HG03139 (cell line): ENCODE measurements around the gene BPIFA1.

Source experiments
- ATAC-seq: cut with Tn5 transposase; IDR thresholded peaks from one replicate; pipeline ENCODE4 v1.9.1; 2021; ENCODE audit not compliant: unreplicated experiment

BPIFA1 gene

DNA sequence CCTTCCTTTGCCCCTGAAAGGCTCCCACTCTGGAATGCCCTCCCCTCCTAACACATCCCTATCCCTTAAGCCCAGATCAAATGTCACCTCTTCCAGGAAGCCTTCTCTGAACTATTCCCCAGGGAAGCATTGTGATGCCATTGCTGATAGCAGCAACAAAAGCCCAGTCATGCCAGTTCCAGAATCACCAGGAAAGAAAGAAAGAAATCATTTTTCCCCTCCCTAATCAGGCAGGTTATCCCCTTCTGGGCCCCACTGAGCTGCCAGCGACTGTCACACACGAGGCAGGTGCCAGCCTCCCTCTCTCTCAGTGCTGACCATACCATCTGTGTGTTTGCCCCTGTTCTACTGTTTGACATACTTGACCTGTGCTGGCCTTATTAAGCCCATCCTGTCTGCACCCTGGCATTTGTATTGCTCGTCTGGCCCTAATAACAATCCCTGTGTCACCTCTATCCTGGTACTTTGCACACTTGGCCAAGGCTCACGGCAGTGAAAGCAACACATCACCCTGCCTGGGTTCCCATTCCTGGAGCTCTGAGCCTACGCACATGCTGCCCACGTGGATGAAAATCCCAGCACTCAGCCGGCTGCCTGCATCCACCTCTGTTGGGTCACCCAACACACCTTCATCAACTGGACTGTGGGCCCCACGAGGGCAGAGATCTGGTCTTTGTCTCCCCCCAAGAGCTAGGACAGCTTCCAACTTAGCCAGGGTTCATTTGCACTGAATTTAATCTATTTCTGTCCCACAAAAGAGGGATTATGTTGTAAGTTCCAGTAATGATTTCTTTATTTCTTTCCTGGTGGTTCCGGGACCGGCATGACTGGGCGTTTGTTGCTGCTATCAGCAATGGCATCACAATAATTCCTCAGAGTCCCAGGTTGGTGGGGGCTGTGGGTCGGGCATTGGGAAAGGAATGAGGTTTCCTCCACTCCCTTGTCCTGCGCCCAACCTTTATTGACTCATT, 42.0 kb downstream of the BPIFA1 start:
- no peak for ATAC-seq

DNA sequence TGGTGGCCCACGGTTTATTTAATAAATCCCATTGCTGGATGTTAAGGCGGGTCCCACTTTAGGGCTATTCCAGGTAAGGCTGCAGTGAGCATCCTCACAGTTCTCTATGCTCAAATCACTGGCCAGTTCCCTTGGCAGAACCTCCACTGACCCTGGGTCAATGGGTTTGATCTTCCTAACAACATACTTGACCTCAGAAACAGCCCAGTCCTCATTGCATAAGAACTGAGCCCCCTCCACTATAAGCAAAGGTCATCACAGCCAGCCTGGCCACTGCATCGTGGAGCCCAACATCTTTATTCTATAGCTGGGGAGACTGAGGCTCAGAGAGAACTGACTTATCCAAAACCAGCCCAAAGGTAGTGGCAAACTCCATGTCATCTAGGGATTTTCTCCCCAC, 42.9 kb downstream of the BPIFA1 start:
- no peak for ATAC-seq

DNA sequence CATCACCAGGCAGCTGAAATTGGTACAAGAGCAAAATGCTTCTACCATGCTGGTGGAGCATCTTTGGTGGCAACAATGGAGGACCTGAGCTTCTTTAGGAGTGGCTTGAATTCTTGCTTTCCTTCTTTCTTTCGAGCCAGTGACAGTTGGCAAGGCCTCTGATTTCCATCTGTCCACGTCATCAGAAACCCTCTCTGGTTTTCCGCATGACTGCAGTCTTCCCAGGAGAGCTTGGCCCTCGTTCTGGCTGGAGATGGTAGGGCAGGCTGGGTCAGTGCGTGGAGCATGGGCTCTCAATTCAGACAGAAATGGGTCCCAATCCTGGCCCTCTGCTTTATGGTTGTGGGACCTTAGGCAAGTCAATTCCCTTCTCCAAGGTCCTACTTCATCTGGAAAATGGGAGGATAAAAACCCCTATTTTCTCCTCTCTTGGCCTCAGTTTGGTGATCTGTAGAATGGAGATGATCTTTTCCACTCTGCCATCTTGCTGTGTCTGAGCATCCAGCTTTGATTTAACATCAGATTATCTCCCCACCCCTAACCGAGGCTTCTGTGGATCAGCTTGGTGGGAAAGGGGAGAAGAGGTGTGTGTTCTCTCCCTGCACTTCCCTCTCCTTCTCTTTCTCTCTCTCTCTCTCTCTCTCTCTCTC, 43.6 kb downstream of the BPIFA1 start:
- ATAC-seq: no peak

DNA sequence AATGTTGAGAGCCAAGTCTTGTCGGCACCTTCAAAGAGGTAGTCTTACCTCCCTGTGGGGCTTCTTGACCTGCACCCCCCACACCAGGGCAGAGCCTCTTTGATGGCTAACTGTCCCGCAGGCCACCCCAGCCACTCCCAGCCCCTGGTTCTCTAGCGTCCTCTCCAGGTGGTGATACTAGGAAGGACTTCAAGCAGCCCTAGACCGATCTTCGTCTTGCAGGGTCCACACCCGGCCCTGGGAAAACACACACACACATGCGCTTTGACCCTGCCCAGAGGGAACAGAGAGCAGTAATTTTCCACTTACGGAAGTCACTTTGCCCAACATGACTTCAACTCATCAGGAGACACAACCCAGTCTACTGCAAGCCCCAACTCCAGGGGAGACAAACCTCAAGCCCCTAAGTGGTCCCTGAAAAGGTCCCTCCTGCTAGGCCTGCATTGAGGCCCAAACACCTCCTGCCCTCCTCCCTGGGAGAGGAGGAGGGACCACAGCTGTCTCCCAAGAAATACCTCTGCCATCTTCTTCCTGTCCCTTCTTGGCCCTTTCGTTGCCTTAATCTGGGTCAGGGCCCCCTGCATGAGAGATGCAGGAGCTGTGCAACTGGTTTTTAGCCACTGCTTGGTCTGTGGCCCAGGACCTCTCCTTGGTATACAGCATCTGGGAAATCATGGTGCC, 44.3 kb downstream of the BPIFA1 start:
- ATAC-seq: no peak

DNA sequence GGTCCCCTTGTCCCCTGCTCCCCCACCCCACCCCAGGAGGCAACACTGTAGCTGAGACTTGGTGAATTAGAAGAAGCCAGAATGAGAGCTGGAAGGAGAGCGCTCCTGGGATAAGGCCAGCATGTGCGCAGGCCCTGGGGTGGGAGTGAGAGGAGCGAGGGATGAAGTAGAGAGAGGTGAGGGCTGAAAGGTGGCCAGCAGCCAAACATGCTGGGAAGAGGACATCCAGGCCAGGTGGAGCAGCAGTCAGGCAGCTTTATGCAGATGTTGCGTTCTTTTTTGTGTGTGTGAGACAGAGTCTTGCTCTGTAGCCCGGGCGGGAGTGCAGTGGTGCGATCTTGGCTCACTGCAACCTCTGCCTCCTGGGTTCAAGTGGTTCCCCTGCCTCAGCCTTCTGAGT, 45.0 kb downstream of the BPIFA1 start:
- ATAC-seq: no peak

DNA sequence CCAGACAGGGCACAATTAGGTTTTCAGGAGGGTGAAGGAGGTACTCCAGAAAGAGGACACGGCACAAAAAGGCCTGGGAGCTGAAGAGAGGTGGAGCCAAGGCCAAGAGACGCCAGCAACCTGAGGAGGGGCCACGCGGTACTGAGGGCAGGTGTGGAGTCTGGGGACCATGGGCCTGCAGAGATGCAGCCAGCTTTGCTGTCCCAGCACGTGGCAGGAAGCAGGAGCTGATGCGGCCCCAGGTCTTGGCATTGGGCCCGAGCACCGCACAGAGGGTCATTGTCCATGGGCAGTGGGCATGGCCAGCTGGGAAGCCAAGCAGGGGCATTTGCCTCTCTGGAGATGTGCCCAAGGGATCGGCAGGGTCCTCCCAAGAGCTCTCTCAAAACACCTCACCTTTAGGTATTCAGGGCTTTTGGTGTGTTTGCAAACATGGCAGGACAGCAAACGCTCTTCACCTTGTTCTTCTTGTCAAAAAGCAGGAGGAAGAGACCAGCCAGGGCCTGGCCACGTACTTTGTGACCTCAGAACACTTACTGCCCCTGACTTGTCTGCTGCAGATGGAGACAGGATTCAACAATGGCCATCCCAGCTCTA, 45.9 kb downstream of the BPIFA1 start:
- no peak for ATAC-seq

DNA sequence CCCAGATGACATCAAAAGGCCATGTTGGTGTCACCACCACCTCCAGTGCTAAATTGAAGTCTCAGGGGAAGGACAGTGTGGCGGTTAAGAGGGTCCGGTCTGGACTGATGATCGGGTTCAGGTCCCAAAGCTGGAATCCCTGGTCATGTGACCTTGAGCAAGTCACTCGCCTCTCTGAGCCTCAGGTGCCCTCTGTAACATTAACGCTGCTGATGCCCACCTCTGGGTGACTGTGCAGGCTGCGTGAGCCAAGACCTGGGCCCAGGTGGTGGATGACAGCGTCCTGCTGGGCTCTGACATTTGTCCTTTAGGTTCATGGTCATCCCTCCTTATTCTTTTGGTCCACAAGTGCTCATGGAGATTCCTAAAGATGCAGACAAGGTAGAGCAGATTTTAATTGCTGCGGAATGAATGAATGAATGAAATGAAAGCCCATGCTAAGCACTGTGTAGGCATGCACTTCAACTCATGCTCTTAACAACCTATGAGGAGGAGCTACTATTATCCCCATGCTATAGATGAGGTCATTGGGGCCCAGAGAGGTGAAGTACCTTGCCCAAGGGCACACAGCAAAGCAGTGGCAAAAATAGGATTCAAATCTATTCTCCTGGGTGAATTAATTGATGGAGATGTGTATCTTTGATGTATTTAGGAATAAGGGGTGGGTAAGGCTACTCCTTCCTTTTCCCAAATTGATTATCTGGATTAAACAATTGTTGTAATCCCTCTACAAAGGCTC, 46.6 kb downstream of the BPIFA1 start:
- ATAC-seq: no peak

DNA sequence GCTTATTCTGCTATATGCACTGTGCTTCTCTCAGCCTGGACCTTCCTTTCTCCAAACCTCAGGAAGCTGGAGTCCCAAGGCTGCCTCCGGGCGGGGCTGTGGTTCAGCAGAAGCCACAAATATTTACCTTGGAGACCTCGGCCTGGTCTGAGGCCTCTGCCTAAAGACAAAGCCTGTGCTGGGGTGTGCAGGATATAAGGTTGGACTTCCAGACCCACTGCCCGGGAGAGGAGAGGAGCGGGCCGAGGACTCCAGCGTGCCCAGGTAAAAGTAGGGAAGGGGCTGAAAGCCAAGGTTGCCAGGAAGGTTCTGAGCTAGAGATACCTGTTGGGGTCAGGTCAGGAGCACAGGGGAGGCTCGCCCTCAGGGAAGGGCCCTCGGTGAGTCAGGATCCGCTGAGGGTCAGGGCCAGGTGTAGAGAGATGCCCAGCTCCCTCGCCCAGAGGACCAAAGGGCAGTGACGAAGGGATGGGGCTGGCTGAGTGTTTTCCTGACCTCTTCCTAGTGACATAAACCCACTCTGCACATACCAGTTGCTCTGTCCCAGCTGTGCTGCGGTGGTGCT, 47.3 kb downstream of the BPIFA1 start, which contains the start of gene BPIFB1:
BPIFB1 (plus strand) TSS at position 224 of the 565 bp plus-strand sequence. CDS start 2,860 bp downstream, outside the sequence.
- ATAC-seq: no peak

DNA sequence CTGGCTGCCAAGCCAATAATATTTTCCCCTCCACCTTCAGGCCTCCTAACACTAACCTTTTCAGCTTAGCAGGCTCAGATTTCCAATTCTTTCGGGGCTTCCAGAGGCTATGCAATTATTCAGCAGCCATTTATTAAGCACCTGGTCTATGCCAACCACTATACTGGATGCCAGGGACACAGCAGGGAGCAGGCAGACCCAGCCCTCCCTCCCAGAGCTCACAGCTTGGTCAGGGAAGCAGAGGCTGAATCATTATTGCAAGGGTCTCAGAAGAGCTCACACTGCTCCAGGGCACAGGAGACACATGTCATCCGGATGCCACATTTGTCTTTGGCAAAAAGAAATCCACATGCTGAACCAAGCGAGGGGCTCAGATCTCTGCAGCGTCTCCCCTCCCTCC, 48.5 kb downstream of the BPIFA1 start:
- ATAC-seq: no peak

DNA sequence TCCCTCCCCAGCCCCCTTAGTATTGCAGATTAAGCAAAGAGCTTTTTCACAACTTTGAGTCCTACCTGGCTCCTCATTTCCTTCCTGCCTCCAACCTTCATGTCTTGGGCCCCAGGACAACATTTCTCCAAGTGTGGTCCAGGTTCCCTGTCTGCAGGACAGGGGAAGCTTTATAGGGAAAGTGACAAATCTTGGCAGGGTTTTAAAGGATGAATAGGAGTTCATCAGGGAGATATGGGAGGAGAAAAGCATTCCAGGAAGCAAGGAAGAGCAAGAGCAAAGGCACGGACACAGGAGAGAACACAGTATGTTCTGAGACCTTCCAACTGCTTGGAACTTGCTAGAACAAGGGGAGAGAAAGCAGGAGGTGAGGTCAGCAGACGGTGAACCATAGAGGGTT, 49.1 kb downstream of the BPIFA1 start:
- ATAC-seq: no peak

DNA sequence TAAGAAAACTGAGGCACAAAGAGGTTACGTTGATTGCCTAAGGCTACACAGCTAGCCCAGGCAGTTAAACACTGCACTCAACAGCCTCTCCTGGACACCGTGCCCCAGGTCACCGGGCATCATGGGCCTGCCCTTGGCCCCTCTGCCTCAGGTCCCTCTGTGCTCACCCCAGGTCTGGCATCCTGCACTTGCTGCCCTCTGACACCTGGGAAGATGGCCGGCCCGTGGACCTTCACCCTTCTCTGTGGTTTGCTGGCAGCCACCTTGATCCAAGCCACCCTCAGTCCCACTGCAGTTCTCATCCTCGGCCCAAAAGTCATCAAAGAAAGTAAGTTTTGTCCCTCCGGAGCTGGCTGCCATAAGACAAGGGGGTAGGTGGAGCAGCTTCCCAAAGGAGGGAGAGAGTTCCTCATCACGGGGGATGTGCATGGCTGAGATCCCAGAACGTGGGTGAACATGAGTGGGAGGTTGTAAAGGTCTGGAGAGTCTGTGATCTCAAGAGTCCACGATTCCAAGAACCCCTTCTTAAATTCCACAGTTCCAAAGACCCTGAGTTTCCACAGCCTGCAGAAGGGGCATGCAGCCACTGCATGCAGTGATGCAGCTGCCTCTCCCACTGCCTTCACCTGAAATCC, 50.2 kb downstream of the BPIFA1 start:
- ATAC-seq: no peak

DNA sequence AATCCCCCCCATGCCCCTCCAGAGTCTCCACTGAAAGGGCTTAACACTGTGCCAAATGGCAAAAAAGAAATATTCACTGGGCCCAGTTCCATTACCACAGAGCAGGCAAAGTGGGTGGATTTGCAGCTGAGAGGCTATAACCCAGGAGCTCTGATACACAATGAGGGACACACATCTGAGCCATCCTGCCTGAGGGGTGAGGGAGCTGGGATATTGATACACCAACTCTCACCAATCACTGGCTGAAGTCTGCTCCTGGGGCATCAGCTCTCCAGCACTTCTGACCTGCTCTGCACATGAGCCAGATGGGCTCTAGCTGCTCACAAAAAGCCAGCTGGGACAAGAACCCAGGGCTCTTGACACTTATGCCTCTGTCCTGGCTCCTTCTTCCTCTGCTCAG, 52.1 kb downstream of the BPIFA1 start:
- no peak for ATAC-seq

DNA sequence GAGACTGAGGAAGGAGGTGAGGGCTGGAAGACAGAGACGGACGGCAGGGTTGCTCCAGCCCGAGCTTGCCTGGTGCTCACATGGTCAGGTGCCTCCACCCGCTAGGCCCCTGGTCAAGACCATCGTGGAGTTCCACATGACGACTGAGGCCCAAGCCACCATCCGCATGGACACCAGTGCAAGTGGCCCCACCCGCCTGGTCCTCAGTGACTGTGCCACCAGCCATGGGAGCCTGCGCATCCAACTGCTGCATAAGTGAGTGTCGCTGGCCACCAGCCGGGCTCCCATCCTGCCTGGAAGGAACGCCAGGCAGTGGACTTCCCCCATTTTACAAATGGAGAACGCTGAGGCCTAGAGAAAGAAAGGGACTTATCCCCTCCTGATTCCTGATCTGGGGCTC, 55.1 kb downstream of the BPIFA1 start:
- ATAC-seq: no peak

DNA sequence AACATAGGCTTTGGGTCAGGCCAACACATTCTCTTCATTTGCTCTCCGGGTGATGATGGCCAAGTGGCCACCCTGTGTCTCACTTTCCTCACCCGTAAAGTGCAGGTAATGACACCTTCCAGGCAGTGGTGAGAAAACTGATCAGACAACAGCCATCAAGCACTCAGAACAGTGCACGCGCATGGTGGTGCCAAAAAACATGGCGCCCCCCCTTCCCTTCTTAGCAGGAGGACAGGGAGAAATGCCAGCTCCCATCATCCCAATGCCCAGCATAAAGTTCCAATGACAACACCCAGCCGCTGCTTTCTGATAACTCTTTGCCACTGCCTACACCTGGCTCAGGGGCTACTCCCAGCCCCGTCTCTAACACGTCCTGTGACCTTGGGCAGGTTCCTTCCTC, 55.6 kb downstream of the BPIFA1 start:
- ATAC-seq: no peak

DNA sequence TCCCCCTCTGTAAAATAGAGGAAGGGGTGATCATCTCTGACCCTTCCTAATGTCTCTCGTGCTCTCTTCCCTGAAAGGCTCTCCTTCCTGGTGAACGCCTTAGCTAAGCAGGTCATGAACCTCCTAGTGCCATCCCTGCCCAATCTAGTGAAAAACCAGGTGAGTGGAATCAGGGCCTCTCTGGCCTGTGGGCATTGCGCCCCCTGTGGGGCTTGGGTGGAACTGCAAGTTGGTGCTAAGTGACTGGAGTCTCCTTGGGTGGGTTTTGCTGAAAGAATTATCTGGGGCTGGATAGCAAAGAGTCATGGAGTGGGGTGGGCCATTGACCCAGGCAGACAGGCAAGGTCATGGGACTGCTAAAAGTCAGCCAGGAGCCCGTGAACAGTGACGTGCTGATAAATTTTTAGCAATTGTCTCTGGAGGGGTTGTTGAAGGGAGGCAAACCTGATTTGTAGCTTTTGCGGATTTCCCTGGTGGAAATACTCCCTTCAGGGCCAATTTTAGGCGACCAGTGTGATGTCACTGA, 56.1 kb downstream of the BPIFA1 start:
- no peak for ATAC-seq
